NCI-H1105 (cell line): ENCODE results near the gene APH1B.
"Not testable (repeated sequence)": the region's sequence is repeated elsewhere in the genome, so short reads cannot be mapped to it uniquely, and the experiment has no call there.

Source experiments
- DNase-seq: peaks from one replicate; lab custom pipeline; 2025; lab: John Stamatoyannopoulos, UW

Gene APH1B

GRCh38 chr15:63299943-63300575 is 22.7 kb downstream of the APH1B start:
- no peak for DNase-seq

GRCh38 chr15:63301088-63301487 is 23.7 kb downstream of the APH1B start:
- DNase-seq, result no peak

GRCh38 chr15:63305260-63305659 is 27.9 kb downstream of the APH1B start:
- no peak for DNase-seq

GRCh38 chr15:63306492-63307073 is 29.2 kb downstream of the APH1B start:
- DNase-seq, result no peak

- DNase-seq, result no peak
These were observed 31.1 kb downstream of the APH1B start for GRCh38 chr15:63308491-63308890.

- DNase-seq, result no peak
These were observed 31.5 kb downstream of the APH1B start for GRCh38 chr15:63308947-63309346.

GRCh38 chr15:63310646-63311045 is 33.2 kb downstream of the APH1B start:
- DNase-seq, result no peak

GRCh38 chr15:63312286-63312685 is 34.9 kb downstream of the APH1B start:
- DNase-seq, result no peak

- DNase-seq, result no peak
These were observed 36.4 kb downstream of the APH1B start for GRCh38 chr15:63313825-63314224.

- DNase-seq, result no peak
These were observed 37.0 kb downstream of the APH1B start for GRCh38 chr15:63314409-63314808.

- DNase-seq, result no peak
These were observed 40.9 kb downstream of the APH1B start for GRCh38 chr15:63318344-63318743.

GRCh38 chr15:63319065-63319464 is 41.7 kb downstream of the APH1B start:
- no peak for DNase-seq

- not testable (repeated sequence) for DNase-seq
These were observed 43.0 kb downstream of the APH1B start for GRCh38 chr15:63320446-63320845.

- not testable (repeated sequence) for DNase-seq
These were observed 43.6 kb downstream of the APH1B start for GRCh38 chr15:63320981-63321380.

GRCh38 chr15:63321462-63321861 is 44.1 kb downstream of the APH1B start:
- DNase-seq, result no peak

- peak; percentile 35 for DNase-seq
These were observed 45.1 kb downstream of the APH1B start for GRCh38 chr15:63322541-63322940.

GRCh38 chr15:63323798-63324563 is 46.6 kb downstream of the APH1B start:
- DNase-seq, result no peak

GRCh38 chr15:63324770-63325169 is 47.4 kb downstream of the APH1B start:
- no peak for DNase-seq

GRCh38 chr15:63327648-63328421 is 50.4 kb downstream of the APH1B start:
- no peak for DNase-seq

GRCh38 chr15:63329567-63330350 is 52.4 kb downstream of the APH1B start:
- DNase-seq, result no peak

GRCh38 chr15:63330926-63331325 is 53.5 kb downstream of the APH1B start:
- no peak for DNase-seq

GRCh38 chr15:63331456-63331855 is 54.1 kb downstream of the APH1B start:
- DNase-seq, result no peak
